K562 (cell line): ENCODE results near the gene MVD. TPM values are rescaled to one million over a fixed set of nuclear protein-coding genes. Genes with fewer than 3 reads are reported as not detected.

Source experiments
- ATAC-seq: fragments of 200-7000 bp; cut with Tn5 transposase; 3 replicates; pipeline ENCODE4 v1.9.1; 2020; ENCODE audit warnings: moderate library complexity
- BruUV-seq: library from RNA; stranded (reverse); fragments of 400-500 nt; replicated peaks from 2 replicates; lab custom pipeline; 2021; lab: Mats Ljungman, UMichigan
- CTCF ChIA-PET: fragments of 300-600 bp; formaldehyde crosslinking; extraction: SDS; loops from one replicate; lab custom pipeline; 2021; ENCODE audit warnings: low intra/inter-chr PET ratio; lab: Yijun Ruan, JAX
- POLR2A ChIA-PET: fragments of 300-600, 350-650 bp; sonication (Branson Sonifier 250); formaldehyde crosslinking; extraction: SDS; loops from one replicate; lab custom pipeline; 2021; ENCODE audit warnings: antibody characterized with exemption, inconsistent platforms; lab: Yijun Ruan, JAX
- DNase-seq, 4 experiments: peaks; one replicate each; pipeline versions ENCODE4 v3.0.0 to v3.0.0-alpha.2; 2011 to 2018; ENCODE audit warnings: low spot score in 3 of 4, mixed read lengths in 3 of 4; ENCODE audit errors: extremely low read depth in 1 of 4
- FAIRE-seq: peaks from 2 replicates; lab custom pipeline; 2011; peaks lifted over from hg19 to GRCh38; lab: Jason Lieb, UNC
- H2AFZ ChIP-seq: 2 replicates; pipeline ENCODE4 v1.6.0; 2011; ENCODE audit warnings: low read depth, low read length, control low read depth, inconsistent platforms
- H3K27ac ChIP-seq: fragments of 200-600 bp; 3 replicates; pipeline ENCODE4 v1.8.0; 2011; ENCODE audit warnings: low read depth, mild to moderate bottlenecking, control low read depth, inconsistent platforms, low read length, moderate library complexity, mixed read lengths; ENCODE audit errors: extremely low read depth
- H3K27me3 ChIP-seq, 2 experiments: fragments of 300-600 bp in 1 of 2; 2 replicates in 1 of 2; 3 replicates in 1 of 2; pipeline versions ENCODE4 v1.6.0 to v1.8.0; 2011; ENCODE audit warnings: inconsistent platforms in 2 of 2, low read length in 2 of 2, mild to moderate bottlenecking in 1 of 2, mixed read lengths in 1 of 2, moderate library complexity in 1 of 2; ENCODE audit not compliant: control insufficient read depth in 2 of 2, insufficient read depth in 2 of 2
- H3K36me3 ChIP-seq: fragments of 300-600 bp; 3 replicates; pipeline ENCODE4 v1.8.0; 2011; ENCODE audit warnings: mild to moderate bottlenecking, low read length, inconsistent platforms; ENCODE audit not compliant: control insufficient read depth, insufficient read depth
- H3K4me1 ChIP-seq, 2 experiments: fragments of 200-600 bp in 1 of 2; replicated peaks in 1 of 2; 2 replicates in 1 of 2; 3 replicates in 1 of 2; pipeline versions ENCODE4 v1.5.1 to v1.8.0; 2011; ENCODE audit warnings: inconsistent platforms in 2 of 2, low read length in 2 of 2, mild to moderate bottlenecking in 1 of 2, mixed read lengths in 1 of 2, moderate library complexity in 1 of 2; ENCODE audit not compliant: control insufficient read depth in 2 of 2, insufficient read depth in 2 of 2
- H3K4me2 ChIP-seq: 2 replicates; pipeline ENCODE4 v1.6.1; 2011; ENCODE audit warnings: low read length, control low read depth, inconsistent platforms, mixed read lengths; ENCODE audit not compliant: insufficient read depth
- H3K4me3 ChIP-seq: fragments of 200-600 bp; sonication (generic), shearing (Covaris generic); 2 replicates; pipeline ENCODE4 v1.5.1; 2016; ENCODE audit warnings: control low read depth, inconsistent platforms
- H3K79me2 ChIP-seq: fragments of 200-600 bp; 3 replicates; pipeline ENCODE4 v1.8.0; 2011; ENCODE audit warnings: low read length, inconsistent platforms; ENCODE audit not compliant: control insufficient read depth, insufficient read depth
- H3K9ac ChIP-seq, 2 experiments: 2 replicates each; pipeline versions ENCODE4 v1.6.0 to v1.6.1; 2011; ENCODE audit warnings: low read depth in 2 of 2, low read length in 2 of 2, control low read depth in 1 of 2, inconsistent platforms in 1 of 2, mild to moderate bottlenecking in 1 of 2, mixed read lengths in 1 of 2; ENCODE audit not compliant: insufficient read depth in 1 of 2
- H3K9me1 ChIP-seq: one replicate; pipeline ENCODE4 v1.6.0; 2011; ENCODE audit warnings: inconsistent platforms, mild to moderate bottlenecking, low read length, moderate library complexity; ENCODE audit not compliant: control insufficient read depth, insufficient read depth
- H3K9me3 ChIP-seq: replicated peaks from 2 replicates; pipeline ENCODE4 v1.5.1; 2011; ENCODE audit warnings: low read depth, low read length, inconsistent platforms; ENCODE audit not compliant: control insufficient read depth, insufficient read depth
- H4K20me1 ChIP-seq: replicated peaks from 2 replicates; pipeline ENCODE4 v1.6.1; 2011; ENCODE audit warnings: low read length, inconsistent platforms, mixed read lengths; ENCODE audit not compliant: control insufficient read depth, insufficient read depth
- ARNT ChIP-seq, 2 experiments: fragments of 450-650 bp; IDR thresholded peaks; 2 replicates each; pipeline ENCODE4 v1.6.1; 2016; ENCODE audit warnings: mild to moderate bottlenecking in 1 of 2
- CBFA2T3 ChIP-seq: fragments of 450-650 bp; IDR thresholded peaks from 2 replicates; pipeline ENCODE4 v1.6.1; 2017
- CEBPB ChIP-seq: fragments of 450-650 bp; IDR thresholded peaks from 2 replicates; pipeline ENCODE4 v1.6.1; 2016; ENCODE audit warnings: missing genetic modification characterization, missing compliant biosample characterization
- CEBPG ChIP-seq, 3 experiments: fragments of 200-800 bp in 1 of 3; sonication (Bioruptor generic) in 1 of 3; sonication (generic) in 1 of 3; formaldehyde crosslinking in 1 of 3; IDR thresholded peaks in 2 of 3; conservative IDR thresholded peaks in 1 of 3; 2 replicates each; pipeline versions ENCODE4 v1.6.1 to v1.8.0; 2016 to 2022; ENCODE audit warnings: missing compliant biosample characterization in 2 of 3, missing genetic modification characterization in 2 of 3, mild to moderate bottlenecking in 1 of 3, missing genetic modification reagents in 1 of 3
- IRF2 ChIP-seq: sonication (generic); formaldehyde crosslinking; IDR thresholded peaks from 2 replicates; pipeline ENCODE4 v1.8.1; 2022; ENCODE audit warnings: mild to moderate bottlenecking, missing genetic modification reagents
- POLR2G ChIP-seq: fragments of 200-400 bp; formaldehyde crosslinking; IDR thresholded peaks from 2 replicates; pipeline ENCODE4 v1.6.1; 2017; ENCODE audit warnings: low read depth, mild to moderate bottlenecking, antibody characterized with exemption, low read length, moderate library complexity
- RBM22 ChIP-seq: fragments of 200-400 bp; formaldehyde crosslinking; IDR thresholded peaks from 2 replicates; pipeline ENCODE4 v1.6.1; 2018; ENCODE audit warnings: low read length, low read depth; ENCODE audit not compliant: poor library complexity, severe bottlenecking
- SNRNP70 ChIP-seq: fragments of 200-400 bp; formaldehyde crosslinking; optimal IDR thresholded peaks from 2 replicates; pipeline ENCODE3; 2017; ENCODE audit warnings: low read depth, low read length
- ZC3H4 ChIP-seq: sonication (generic); formaldehyde crosslinking; IDR thresholded peaks from 2 replicates; pipeline ENCODE4 v1.9.0; 2021; ENCODE audit warnings: missing genetic modification reagents, borderline replicate concordance
- ZNF165 ChIP-seq: fragments of 250-450 bp; sonication (Bioruptor Pico); IDR thresholded peaks from 2 replicates; pipeline ENCODE4 v1.4.0; 2020; ENCODE audit warnings: borderline replicate concordance
- WGBS: fragments of 100-300 bp; shearing (Covaris generic); methylation state at CpG from one replicate; pipeline ENCODE4 v1.1.6; 2016; ENCODE audit warnings: low coverage, mixed read lengths; ENCODE audit not compliant: insufficient coverage; ENCODE audit errors: missing lambda C conversion rate; 5-methylcytosine and 5-hydroxymethylcytosine counted together
- in situ Hi-C: fragments of 300-500 bp; cut with MboI; formaldehyde crosslinking; loops from 4 replicates; pipeline ENCODE4 v1.15.0; 2018; ENCODE audit warnings: inconsistent platforms, mixed read lengths
- intact Hi-C: fragments of 100-400 bp; cut with micrococcal nuclease; formaldehyde crosslinking; loops from 2 replicates; pipeline ENCODE4 v1.14.2; 2022
- polyA plus RNA-seq, 8 experiments: library from polyadenylated mRNA; depleted of rRNA in 4 of 8; stranded (reverse) in 5 of 8; unstranded in 3 of 8; fragments of >200 nt; fragmentation: Nextera tagmentation in 2 of 8; fragmentation: Illumina TruSeq in 1 of 8; extraction: Ambion mirVana in 2 of 8; extraction: Trizol in 1 of 8; gene quantifications; 2 replicates each; pipeline versions ENCODE4 v1.2.1 to v1.2.3, GENCODE V29; 2011 to 2014; ENCODE audit warnings: inconsistent platforms in 1 of 8, missing spikeins in 1 of 8
- total RNA-seq, 7 experiments: library from RNA; depleted of rRNA in 6 of 7; stranded (reverse); fragments of >200 nt in 6 of 7; fragmentation: Illumina TruSeq in 2 of 7; extraction: Trizol in 2 of 7; gene quantifications; 2 replicates each; pipeline versions ENCODE4 v1.2.1 to v1.2.3, GENCODE V29; 2011 to 2021; ENCODE audit warnings: low replicate concordance in 1 of 7
- TF ChIP-seq, protein P1 (sequence below): fragments of 250-450 bp; sonication (Bioruptor Pico); IDR thresholded peaks from 2 replicates; pipeline ENCODE4 v1.5.0; 2021; ENCODE audit warnings: mild to moderate bottlenecking, borderline replicate concordance

MVD gene
- total and polyA plus RNA-seq, 9 of the 15 experiments (the other 6 are each of a cell fraction or from before 2014, with no cell fraction given): 12.2 to 141 (median 45.3) TPM

DNA sequence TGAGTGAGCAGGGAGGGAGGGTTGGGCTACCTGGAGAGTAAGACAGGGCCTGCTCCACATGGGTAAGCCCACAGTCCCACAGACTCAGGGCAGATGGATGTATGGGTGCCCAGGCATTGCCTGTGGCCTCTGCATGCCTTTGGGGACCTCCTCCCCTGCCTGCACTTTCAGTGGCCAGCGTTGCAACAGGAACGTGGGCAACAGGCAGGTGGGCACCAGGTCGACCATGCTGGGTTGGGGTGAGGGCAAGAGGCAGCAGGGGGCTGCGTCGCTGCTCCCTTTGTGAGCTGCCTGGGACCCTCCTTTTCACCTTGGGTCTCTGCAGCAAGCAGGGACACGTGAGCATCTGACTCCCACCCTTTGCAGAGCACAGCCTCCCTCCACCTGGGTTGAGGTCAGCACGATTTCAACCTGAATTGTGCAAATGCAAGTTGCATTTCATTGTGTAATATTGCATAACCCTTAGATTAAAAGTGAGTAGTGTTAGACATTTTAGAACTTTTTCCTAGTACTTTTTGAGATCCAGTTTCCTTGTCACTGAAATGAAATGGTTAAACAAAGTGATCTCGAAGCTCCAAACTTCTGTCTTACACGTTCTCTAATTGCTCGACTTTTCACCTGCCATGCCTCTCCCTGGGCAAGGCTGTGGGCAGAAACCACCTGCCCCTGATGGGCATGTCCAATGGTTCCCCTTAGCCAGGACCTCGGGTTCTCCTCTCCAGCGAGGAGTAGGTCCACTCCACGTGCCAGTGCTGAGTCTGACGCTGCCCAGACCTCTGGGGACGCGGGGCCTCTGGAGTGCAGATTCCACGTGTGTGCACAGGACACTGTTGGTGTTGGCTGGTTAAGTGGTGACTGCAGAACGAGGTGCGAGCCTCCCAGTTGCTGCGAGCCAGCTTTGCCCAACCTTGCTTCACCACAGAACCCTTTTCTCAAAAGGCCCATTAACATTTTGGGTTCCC lies 57.4 kb downstream of the MVD start:
- no peaks in the 10 kb centered on the region for H3K9me1 ChIP-seq
- H3K27ac ChIP-seq: no peak overlapping the region
- ChIA-PET POLR2A (no interaction called here), CTCF (no interaction called here)
- no peak for TF ChIP-seq ARNT (IDR thresholded peaks at IDR 0.05)
- TF ChIP-seq IRF2: 0 out of 2 replicates have a peak, but pooled peaks have one; percentile 45
- TF ChIP-seq SNRNP70: no peak
- TF ChIP-seq, protein P1, sequence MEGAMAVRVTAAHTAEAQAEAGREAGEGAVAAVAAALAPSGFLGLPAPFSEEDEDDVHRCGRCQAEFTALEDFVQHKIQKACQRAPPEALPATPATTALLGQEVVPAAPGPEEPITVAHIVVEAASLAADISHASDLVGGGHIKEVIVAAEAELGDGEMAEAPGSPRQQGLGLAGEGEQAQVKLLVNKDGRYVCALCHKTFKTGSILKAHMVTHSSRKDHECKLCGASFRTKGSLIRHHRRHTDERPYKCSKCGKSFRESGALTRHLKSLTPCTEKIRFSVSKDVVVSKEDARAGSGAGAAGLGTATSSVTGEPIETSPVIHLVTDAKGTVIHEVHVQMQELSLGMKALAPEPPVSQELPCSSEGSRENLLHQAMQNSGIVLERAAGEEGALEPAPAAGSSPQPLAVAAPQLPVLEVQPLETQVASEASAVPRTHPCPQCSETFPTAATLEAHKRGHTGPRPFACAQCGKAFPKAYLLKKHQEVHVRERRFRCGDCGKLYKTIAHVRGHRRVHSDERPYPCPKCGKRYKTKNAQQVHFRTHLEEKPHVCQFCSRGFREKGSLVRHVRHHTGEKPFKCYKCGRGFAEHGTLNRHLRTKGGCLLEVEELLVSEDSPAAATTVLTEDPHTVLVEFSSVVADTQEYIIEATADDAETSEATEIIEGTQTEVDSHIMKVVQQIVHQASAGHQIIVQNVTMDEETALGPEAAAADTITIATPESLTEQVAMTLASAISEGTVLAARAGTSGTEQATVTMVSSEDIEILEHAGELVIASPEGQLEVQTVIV: no peak
- TF ChIP-seq CEBPB (tag): peak; percentile 61
- no peak for TF ChIP-seq ZC3H4 (CRISPR knock-in tag)
- TF ChIP-seq CEBPG (CRISPR knock-in tag; IDR thresholded peaks at IDR 0.05): no peak
- TF ChIP-seq CEBPG (tag; conservative IDR thresholded peaks at IDR 0.05 in 1 of 2, IDR thresholded peaks at IDR 0.05 in 1 of 2): peak; percentile 54 to 58; a peak in 3 of 4 replicates
- TF ChIP-seq CBFA2T3: no peak
- TF ChIP-seq ZNF165 (CRISPR knock-in tag): no peak
- peak; percentile 18; the same call in 1 of the 2 replicates for TF ChIP-seq POLR2G
- peak; percentile 35 for TF ChIP-seq RBM22
- WGBS: 89% methylated on average over 20 of the region's 20 CpGs
- no peaks in the 10 kb centered on the region for H3K9me3 ChIP-seq
- FAIRE-seq (no peak), DNase-seq (no peak), ATAC-seq (no peak)
- H3K27me3 ChIP-seq: no peaks in the 10 kb centered on the region
- in situ Hi-C loops (no loop called here), intact Hi-C loops (no loop called here)
- no peaks in the 10 kb centered on the region for H3K4me1 ChIP-seq
- H3K4me2 ChIP-seq: no peak overlapping the region
- H3K9ac ChIP-seq: peak overlapping the region in 1 of 2 experiments; percentile 43; a peak in 1 of 4 replicates
- H3K79me2 ChIP-seq: no peaks in the 10 kb centered on the region
- BruUV-seq: no TSS peak
- H2AFZ ChIP-seq: no peak overlapping the region
- no peaks in the 10 kb centered on the region for H4K20me1 ChIP-seq
- H3K36me3 ChIP-seq: peaks cover 86% of the 10 kb centered on the region
- no peak overlapping the region for H3K4me3 ChIP-seq
